ENCODE results near the gene BANF1.

DNA sequence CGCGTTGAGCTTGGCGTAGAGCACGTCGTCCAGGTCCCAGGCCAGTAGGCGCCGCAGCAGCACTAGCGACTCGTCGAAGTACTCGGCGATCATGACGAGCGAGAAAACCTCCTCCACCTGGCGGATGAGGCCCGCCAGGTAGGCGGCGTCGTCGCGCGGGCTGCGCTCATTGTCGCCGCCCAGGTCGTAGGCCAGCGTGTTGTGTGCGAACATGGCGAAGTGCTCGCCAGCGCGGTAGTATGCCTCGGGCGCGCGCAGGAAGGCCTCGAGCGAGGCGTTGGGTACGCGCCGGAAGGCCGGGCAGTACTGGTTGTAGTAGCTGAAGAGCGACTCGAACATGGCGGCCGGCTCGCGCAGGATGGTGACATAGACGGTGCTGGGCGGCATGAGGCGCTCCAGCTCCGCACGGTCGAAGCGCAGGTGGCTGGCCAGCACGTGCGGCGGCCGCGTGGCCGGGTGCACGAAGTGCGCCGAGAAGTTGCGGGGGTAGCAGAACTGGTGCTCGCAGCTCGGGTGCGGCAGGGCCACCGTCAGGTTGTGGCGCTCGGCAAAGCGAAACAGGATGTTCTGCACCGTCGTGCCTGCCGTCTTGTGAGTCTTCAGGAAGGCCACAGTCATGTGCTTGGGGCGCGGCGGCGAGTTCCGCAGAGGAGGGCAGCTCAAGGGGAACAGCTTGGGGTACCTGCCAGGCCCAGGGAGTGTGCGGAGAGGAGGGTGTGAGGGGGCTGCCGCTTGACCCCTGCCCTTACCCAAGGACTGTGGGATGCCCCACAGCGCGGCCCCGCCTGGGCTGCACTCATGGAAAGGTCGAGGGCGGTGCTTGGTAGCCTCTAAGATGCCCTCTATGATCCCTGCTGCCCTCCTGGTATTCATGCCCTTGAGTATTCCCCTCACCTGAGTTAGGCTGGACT is 40.9 kb downstream of the BANF1 start:
- TF ChIP-seq, protein P1, sequence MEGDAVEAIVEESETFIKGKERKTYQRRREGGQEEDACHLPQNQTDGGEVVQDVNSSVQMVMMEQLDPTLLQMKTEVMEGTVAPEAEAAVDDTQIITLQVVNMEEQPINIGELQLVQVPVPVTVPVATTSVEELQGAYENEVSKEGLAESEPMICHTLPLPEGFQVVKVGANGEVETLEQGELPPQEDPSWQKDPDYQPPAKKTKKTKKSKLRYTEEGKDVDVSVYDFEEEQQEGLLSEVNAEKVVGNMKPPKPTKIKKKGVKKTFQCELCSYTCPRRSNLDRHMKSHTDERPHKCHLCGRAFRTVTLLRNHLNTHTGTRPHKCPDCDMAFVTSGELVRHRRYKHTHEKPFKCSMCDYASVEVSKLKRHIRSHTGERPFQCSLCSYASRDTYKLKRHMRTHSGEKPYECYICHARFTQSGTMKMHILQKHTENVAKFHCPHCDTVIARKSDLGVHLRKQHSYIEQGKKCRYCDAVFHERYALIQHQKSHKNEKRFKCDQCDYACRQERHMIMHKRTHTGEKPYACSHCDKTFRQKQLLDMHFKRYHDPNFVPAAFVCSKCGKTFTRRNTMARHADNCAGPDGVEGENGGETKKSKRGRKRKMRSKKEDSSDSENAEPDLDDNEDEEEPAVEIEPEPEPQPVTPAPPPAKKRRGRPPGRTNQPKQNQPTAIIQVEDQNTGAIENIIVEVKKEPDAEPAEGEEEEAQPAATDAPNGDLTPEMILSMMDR (optimal IDR thresholded peaks at IDR 0.05 in 1 of 3, IDR thresholded peaks at IDR 0.05 in 1 of 3, conservative IDR thresholded peaks at IDR 0.05 in 1 of 3; ENCODE audit: extremely low read depth in 1 of 3, insufficient read depth in 2 of 3, low read length in 3 of 3), result no peak
- TF ChIP-seq EZH2 (IDR thresholded peaks at IDR 0.05; ENCODE audit: low read length), result no peak

Data from keratinocyte (primary cell).